Ectodermal cell (in vitro differentiated cells): ENCODE measurements around the gene SGMS1.
"Not testable (repeated sequence)": the region's sequence is repeated elsewhere in the genome, so short reads cannot be mapped to it uniquely, and the experiment has no call there.

ENCODE experiments used
- H3K27ac ChIP-seq: 2 replicates; pipeline ENCODE4 v1.7.0; 2013; ENCODE audit warnings: mild to moderate bottlenecking, low read depth, low read length; ENCODE audit not compliant: insufficient read depth, poor library complexity, severe bottlenecking
- H3K27me3 ChIP-seq: 2 replicates; pipeline ENCODE4 v1.7.0; 2013; ENCODE audit warnings: mild to moderate bottlenecking, low read length; ENCODE audit not compliant: insufficient read depth, control insufficient read depth, poor library complexity, severe bottlenecking
- H3K36me3 ChIP-seq: one replicate; pipeline ENCODE4 v1.7.0; 2013; ENCODE audit warnings: low read length; ENCODE audit not compliant: control insufficient read depth, insufficient read depth
- H3K4me1 ChIP-seq: one replicate; pipeline ENCODE4 v1.7.0; 2013; ENCODE audit warnings: low read length; ENCODE audit not compliant: control insufficient read depth, insufficient read depth
- H3K4me3 ChIP-seq: 2 replicates; pipeline ENCODE4 v1.7.0; 2013; ENCODE audit warnings: low read depth, low read length, control low read depth; ENCODE audit not compliant: insufficient read depth
- H3K9me3 ChIP-seq: 2 replicates; pipeline ENCODE4 v1.7.0; 2013; ENCODE audit warnings: mild to moderate bottlenecking, low read length, moderate library complexity; ENCODE audit not compliant: control insufficient read depth
- WGBS, 2 experiments: methylation state at CpG; one replicate each; pipeline ENCODE4 v1.1.7; 2013; ENCODE audit warnings: missing lambda C conversion rate in 2 of 2; 5-methylcytosine and 5-hydroxymethylcytosine counted together

Gene SGMS1

GRCh38 chr10:50501924-50502452 lies 121.8 kb downstream of the SGMS1 start:
- no peak overlapping the region for H3K27ac ChIP-seq
- H3K27me3 ChIP-seq, result no peaks in the 10 kb centered on the region
- no peak overlapping the region for H3K4me3 ChIP-seq
- no peaks in the 10 kb centered on the region for H3K36me3 ChIP-seq
- 21 to 29% methylated on average over 1 of the region's 1 CpG for WGBS, 2 experiments
- no peaks in the 10 kb centered on the region for H3K4me1 ChIP-seq
- H3K9me3 ChIP-seq, result no peaks in the 10 kb centered on the region

GRCh38 chr10:50501478-50501877 lies 122.3 kb downstream of the SGMS1 start:
- WGBS, 2 experiments, result 97 to 100% methylated on average over 1 to 2 of the region's 2 CpGs
- H3K36me3 ChIP-seq, result no peaks in the 10 kb centered on the region

GRCh38 chr10:50498465-50498864 lies 125.3 kb downstream of the SGMS1 start:
- Histone ChIP-seq H3K27ac (no peak overlapping the region), H3K9me3 (no peaks in the 10 kb centered on the region), H3K27me3 (no peaks in the 10 kb centered on the region), H3K36me3 (no peaks in the 10 kb centered on the region), H3K4me1 (no peaks in the 10 kb centered on the region), H3K4me3 (no peak overlapping the region)
- no CpG with 5 or more reads among the region's 1 CpG for WGBS, 2 experiments

More at GRCh38 chr10:50501478-50501877, 122.3 kb downstream of the SGMS1 start:
- Histone ChIP-seq H3K27ac (no peak overlapping the region), H3K4me3 (no peak overlapping the region), H3K4me1 (no peaks in the 10 kb centered on the region), H3K9me3 (no peaks in the 10 kb centered on the region), H3K27me3 (no peaks in the 10 kb centered on the region)

- Histone ChIP-seq H3K27me3 (no peaks in the 10 kb centered on the region), H3K4me1 (no peaks in the 10 kb centered on the region), H3K4me3 (no peak overlapping the region), H3K9me3 (no peaks in the 10 kb centered on the region), H3K36me3 (no peaks in the 10 kb centered on the region), H3K27ac (no peak overlapping the region)
Measured at GRCh38 chr10:50497758-50498157, 126.0 kb downstream of the SGMS1 start.

GRCh38 chr10:50496228-50496627 lies 127.5 kb downstream of the SGMS1 start:
- Histone ChIP-seq H3K9me3 (no peaks in the 10 kb centered on the region), H3K4me3 (no peak overlapping the region), H3K27ac (no peak overlapping the region), H3K4me1 (no peaks in the 10 kb centered on the region), H3K27me3 (no peaks in the 10 kb centered on the region), H3K36me3 (no peaks in the 10 kb centered on the region)
- 94 to 100% methylated on average over 2 of the region's 2 CpGs for WGBS, 2 experiments

- H3K27me3 ChIP-seq, result no peaks in the 10 kb centered on the region
- H3K4me3 ChIP-seq, result no peak overlapping the region
- H3K27ac ChIP-seq, result no peak overlapping the region
- no peaks in the 10 kb centered on the region for H3K9me3 ChIP-seq
- H3K36me3 ChIP-seq, result no peaks in the 10 kb centered on the region
- no peaks in the 10 kb centered on the region for H3K4me1 ChIP-seq
- WGBS, 2 experiments, result 95 to 96% methylated on average over 5 of the region's 5 CpGs
Measured at GRCh38 chr10:50490241-50490640, 133.5 kb downstream of the SGMS1 start.

GRCh38 chr10:50484550-50484949 lies 139.2 kb downstream of the SGMS1 start:
- 75 to 81% methylated on average over 1 of the region's 1 CpG for WGBS, 2 experiments
- H3K36me3 ChIP-seq, H3K4me1 ChIP-seq, H3K4me3 ChIP-seq, H3K27me3 ChIP-seq, H3K27ac ChIP-seq, H3K9me3 ChIP-seq: not testable (repeated sequence)

- H3K36me3 ChIP-seq, result no peaks in the 10 kb centered on the region
- H3K27me3 ChIP-seq, result no peaks in the 10 kb centered on the region
- no peaks in the 10 kb centered on the region for H3K9me3 ChIP-seq
- 95 to 97% methylated on average over 9 of the region's 9 CpGs for WGBS, 2 experiments
- no peaks in the 10 kb centered on the region for H3K4me1 ChIP-seq
- no peak overlapping the region for H3K4me3 ChIP-seq
- no peak overlapping the region for H3K27ac ChIP-seq
Measured at GRCh38 chr10:50480054-50481007, 143.4 kb downstream of the SGMS1 start.

GRCh38 chr10:50477287-50478203 lies 146.2 kb downstream of the SGMS1 start:
- no peaks in the 10 kb centered on the region for H3K9me3 ChIP-seq
- no peak overlapping the region for H3K4me3 ChIP-seq
- H3K27me3 ChIP-seq, result no peaks in the 10 kb centered on the region
- no peaks in the 10 kb centered on the region for H3K36me3 ChIP-seq
- 80 to 81% methylated on average over 4 of the region's 4 CpGs for whole genome bisulfite sequencing, 2 experiments
- H3K4me1 ChIP-seq, result no peaks in the 10 kb centered on the region
- H3K27ac ChIP-seq, result no peak overlapping the region

- H3K36me3 ChIP-seq, result no peaks in the 10 kb centered on the region
- no peaks in the 10 kb centered on the region for H3K9me3 ChIP-seq
- no peaks in the 10 kb centered on the region for H3K27me3 ChIP-seq
- H3K27ac ChIP-seq, result no peak overlapping the region
- peaks cover 6% of the 10 kb centered on the region for H3K4me1 ChIP-seq
- H3K4me3 ChIP-seq, result no peak overlapping the region
- 94 to 100% methylated on average over 2 of the region's 2 CpGs for WGBS, 2 experiments
Measured at GRCh38 chr10:50473756-50474155, 150.0 kb downstream of the SGMS1 start.
